ENCODE measurements around the gene RORC.
"Not testable (repeated sequence)": the region's sequence is repeated elsewhere in the genome, so short reads cannot be mapped to it uniquely, and the experiment has no call there.

Gene RORC

GRCh38 chr1:151858886-151859665 lies 27.5 kb upstream of the RORC start:
- Histone ChIP-seq H3K27ac (ENCODE audit: low read depth, low read length) (no peak overlapping the region), H3K4me3 (ENCODE audit: low read length) (no peak overlapping the region), H3K4me1 (ENCODE audit: control insufficient read depth, insufficient read depth, low read length) (no peaks in the 10 kb centered on the region), H3K27me3 (ENCODE audit: control insufficient read depth, insufficient read depth, low read length) (no peaks in the 10 kb centered on the region), H3K36me3 (ENCODE audit: control insufficient read depth, insufficient read depth, low read length) (no peaks in the 10 kb centered on the region), H3K9ac (ENCODE audit: low read length) (no peak overlapping the region)

- Histone ChIP-seq H3K4me1 (ENCODE audit: control insufficient read depth, insufficient read depth, low read length) (no peaks in the 10 kb centered on the region), H3K36me3 (ENCODE audit: control insufficient read depth, insufficient read depth, low read length) (no peaks in the 10 kb centered on the region), H3K9ac (ENCODE audit: low read length) (no peak overlapping the region), H3K4me3 (ENCODE audit: low read length) (no peak overlapping the region), H3K27ac (ENCODE audit: low read depth, low read length) (no peak overlapping the region), H3K27me3 (ENCODE audit: control insufficient read depth, insufficient read depth, low read length) (no peaks in the 10 kb centered on the region)
Measured at GRCh38 chr1:151858030-151858746, 26.6 kb upstream of the RORC start.

- H3K27ac ChIP-seq (ENCODE audit: low read depth, low read length): no peak overlapping the region
- H3K4me1 ChIP-seq (ENCODE audit: control insufficient read depth, insufficient read depth, low read length): no peaks in the 10 kb centered on the region
- peaks cover 3% of the 10 kb centered on the region for H3K27me3 ChIP-seq (ENCODE audit: control insufficient read depth, insufficient read depth, low read length)
- no peak overlapping the region for H3K9ac ChIP-seq (ENCODE audit: low read length)
- H3K4me3 ChIP-seq (ENCODE audit: low read length): no peak overlapping the region
- H3K36me3 ChIP-seq (ENCODE audit: control insufficient read depth, insufficient read depth, low read length): no peaks in the 10 kb centered on the region
Measured at GRCh38 chr1:151855933-151856332, 24.3 kb upstream of the RORC start.

GRCh38 chr1:151855516-151855915 lies 23.9 kb upstream of the RORC start:
- not testable (repeated sequence) for H3K27me3 ChIP-seq (ENCODE audit: control insufficient read depth, insufficient read depth, low read length); H3K4me1 ChIP-seq (ENCODE audit: control insufficient read depth, insufficient read depth, low read length); H3K4me3 ChIP-seq (ENCODE audit: low read length); H3K36me3 ChIP-seq (ENCODE audit: control insufficient read depth, insufficient read depth, low read length); H3K9ac ChIP-seq (ENCODE audit: low read length); H3K27ac ChIP-seq (ENCODE audit: low read depth, low read length)

GRCh38 chr1:151854658-151855057 lies 23.1 kb upstream of the RORC start:
- no peak overlapping the region for H3K27ac ChIP-seq (ENCODE audit: low read depth, low read length)
- H3K4me3 ChIP-seq (ENCODE audit: low read length): no peak overlapping the region
- no peak overlapping the region for H3K9ac ChIP-seq (ENCODE audit: low read length)
- no peaks in the 10 kb centered on the region for H3K36me3 ChIP-seq (ENCODE audit: control insufficient read depth, insufficient read depth, low read length)
- peaks cover 3% of the 10 kb centered on the region for H3K27me3 ChIP-seq (ENCODE audit: control insufficient read depth, insufficient read depth, low read length)
- no peaks in the 10 kb centered on the region for H3K4me1 ChIP-seq (ENCODE audit: control insufficient read depth, insufficient read depth, low read length)

- peaks cover 3% of the 10 kb centered on the region for H3K27me3 ChIP-seq (ENCODE audit: control insufficient read depth, insufficient read depth, low read length)
- no peak within 1 kb of the TSS for H3K4me3 ChIP-seq (ENCODE audit: low read length)
- H3K9ac ChIP-seq (ENCODE audit: low read length): no peak within 1 kb of the TSS
- no peaks in the 10 kb centered on the region for H3K4me1 ChIP-seq (ENCODE audit: control insufficient read depth, insufficient read depth, low read length)
- H3K27ac ChIP-seq (ENCODE audit: low read depth, low read length): no peak within 1 kb of the TSS
- H3K36me3 ChIP-seq (ENCODE audit: control insufficient read depth, insufficient read depth, low read length): no peaks in the 10 kb centered on the region
Measured at GRCh38 chr1:151853411-151853943, 21.9 kb upstream of the RORC start, which contains the start of gene THEM5. Gene THEM5, minus strand, starts transcription at chr1:151853712. Its CDS starts 147 bp downstream, at chr1:151853565.

GRCh38 chr1:151852733-151853132 lies 21.1 kb upstream of the RORC start:
- Histone ChIP-seq H3K36me3 (ENCODE audit: control insufficient read depth, insufficient read depth, low read length) (no peaks in the 10 kb centered on the region), H3K4me1 (ENCODE audit: control insufficient read depth, insufficient read depth, low read length) (no peaks in the 10 kb centered on the region), H3K9ac (ENCODE audit: low read length) (no peak overlapping the region), H3K4me3 (ENCODE audit: low read length) (no peak overlapping the region), H3K27ac (ENCODE audit: low read depth, low read length) (no peak overlapping the region), H3K27me3 (ENCODE audit: control insufficient read depth, insufficient read depth, low read length) (peaks cover 3% of the 10 kb centered on the region)

GRCh38 chr1:151851886-151852285 lies 20.3 kb upstream of the RORC start:
- peaks cover 3% of the 10 kb centered on the region for H3K27me3 ChIP-seq (ENCODE audit: control insufficient read depth, insufficient read depth, low read length)
- H3K36me3 ChIP-seq (ENCODE audit: control insufficient read depth, insufficient read depth, low read length): no peaks in the 10 kb centered on the region
- H3K4me3 ChIP-seq (ENCODE audit: low read length): no peak overlapping the region
- H3K9ac ChIP-seq (ENCODE audit: low read length): no peak overlapping the region
- no peaks in the 10 kb centered on the region for H3K4me1 ChIP-seq (ENCODE audit: control insufficient read depth, insufficient read depth, low read length)
- H3K27ac ChIP-seq (ENCODE audit: low read depth, low read length): no peak overlapping the region

GRCh38 chr1:151849871-151850270 lies 18.3 kb upstream of the RORC start:
- Histone ChIP-seq H3K27me3 (ENCODE audit: control insufficient read depth, insufficient read depth, low read length) (peaks cover 3% of the 10 kb centered on the region), H3K4me3 (ENCODE audit: low read length) (no peak overlapping the region), H3K27ac (ENCODE audit: low read depth, low read length) (no peak overlapping the region), H3K4me1 (ENCODE audit: control insufficient read depth, insufficient read depth, low read length) (no peaks in the 10 kb centered on the region), H3K9ac (ENCODE audit: low read length) (no peak overlapping the region), H3K36me3 (ENCODE audit: control insufficient read depth, insufficient read depth, low read length) (no peaks in the 10 kb centered on the region)

GRCh38 chr1:151849126-151849525 lies 17.5 kb upstream of the RORC start:
- no peak overlapping the region for H3K27ac ChIP-seq (ENCODE audit: low read depth, low read length)
- no peak overlapping the region for H3K4me3 ChIP-seq (ENCODE audit: low read length)
- H3K4me1 ChIP-seq (ENCODE audit: control insufficient read depth, insufficient read depth, low read length): no peaks in the 10 kb centered on the region
- peaks cover 3% of the 10 kb centered on the region for H3K27me3 ChIP-seq (ENCODE audit: control insufficient read depth, insufficient read depth, low read length)
- H3K9ac ChIP-seq (ENCODE audit: low read length): no peak overlapping the region
- no peaks in the 10 kb centered on the region for H3K36me3 ChIP-seq (ENCODE audit: control insufficient read depth, insufficient read depth, low read length)

- Histone ChIP-seq H3K4me3 (ENCODE audit: low read length) (no peak overlapping the region), H3K4me1 (ENCODE audit: control insufficient read depth, insufficient read depth, low read length) (no peaks in the 10 kb centered on the region), H3K27me3 (ENCODE audit: control insufficient read depth, insufficient read depth, low read length) (peaks cover 3% of the 10 kb centered on the region), H3K9ac (ENCODE audit: low read length) (no peak overlapping the region), H3K36me3 (ENCODE audit: control insufficient read depth, insufficient read depth, low read length) (no peaks in the 10 kb centered on the region), H3K27ac (ENCODE audit: low read depth, low read length) (no peak overlapping the region)
Measured at GRCh38 chr1:151847867-151848596, 16.4 kb upstream of the RORC start.

- Histone ChIP-seq H3K9ac (ENCODE audit: low read length) (no peak overlapping the region), H3K36me3 (ENCODE audit: control insufficient read depth, insufficient read depth, low read length) (no peaks in the 10 kb centered on the region), H3K4me3 (ENCODE audit: low read length) (no peak overlapping the region), H3K4me1 (ENCODE audit: control insufficient read depth, insufficient read depth, low read length) (no peaks in the 10 kb centered on the region), H3K27ac (ENCODE audit: low read depth, low read length) (no peak overlapping the region), H3K27me3 (ENCODE audit: control insufficient read depth, insufficient read depth, low read length) (no peaks in the 10 kb centered on the region)
Measured at GRCh38 chr1:151846686-151847237, 15.2 kb upstream of the RORC start.
